SHP77 treated with DMSO at 0.1 percent for 48 hours (cell line): Measurements from ENCODE around the gene IFRD2.
"Not testable (repeated sequence)": the region's sequence is repeated elsewhere in the genome, so short reads cannot be mapped to it uniquely, and the experiment has no call there.

Experiments
- DNase-seq: peaks from one replicate; lab custom pipeline; 2025; lab: John Stamatoyannopoulos, UW

IFRD2 gene

GRCh38 chr3:50268276-50268675 is 24.0 kb downstream of the IFRD2 start:
- no peak for DNase-seq

DNA sequence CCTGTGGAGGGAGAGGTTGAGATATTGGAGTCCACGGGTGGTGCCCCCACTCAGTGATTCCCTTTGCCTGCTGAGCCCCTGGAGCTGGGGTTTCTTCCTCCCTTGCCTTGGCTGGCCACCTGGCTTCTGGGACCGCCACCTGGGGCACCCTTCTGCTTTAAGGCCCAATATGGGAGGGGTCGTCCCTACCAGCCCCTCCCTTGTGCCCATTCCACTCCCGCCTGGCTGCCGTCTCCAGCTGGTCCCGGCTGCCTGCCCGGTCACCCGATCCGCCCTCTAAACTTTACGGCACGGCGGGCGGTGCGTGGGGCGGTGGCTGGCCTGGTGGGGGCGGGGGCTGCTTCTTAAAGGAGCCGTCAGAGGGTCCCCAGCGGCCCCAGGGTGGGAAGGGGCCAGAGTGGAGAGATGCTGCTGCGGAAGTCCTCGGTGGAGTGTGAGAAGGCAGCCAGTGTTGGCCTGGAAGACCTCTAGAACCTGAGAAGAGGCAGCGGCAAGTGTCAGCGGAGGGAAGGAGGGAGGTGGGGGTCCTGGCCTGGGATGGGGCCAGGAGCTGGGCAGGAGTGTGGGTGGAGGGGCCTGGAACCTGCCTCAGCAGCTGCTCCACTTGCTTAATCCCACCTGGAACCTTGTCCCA is 24.8 kb downstream of the IFRD2 start:
- DNase-seq, result no peak

GRCh38 chr3:50266836-50267235 is 25.4 kb downstream of the IFRD2 start:
- DNase-seq, result no peak

- DNase-seq, result no peak
These were observed 26.2 kb downstream of the IFRD2 start for GRCh38 chr3:50266017-50266416.

DNA sequence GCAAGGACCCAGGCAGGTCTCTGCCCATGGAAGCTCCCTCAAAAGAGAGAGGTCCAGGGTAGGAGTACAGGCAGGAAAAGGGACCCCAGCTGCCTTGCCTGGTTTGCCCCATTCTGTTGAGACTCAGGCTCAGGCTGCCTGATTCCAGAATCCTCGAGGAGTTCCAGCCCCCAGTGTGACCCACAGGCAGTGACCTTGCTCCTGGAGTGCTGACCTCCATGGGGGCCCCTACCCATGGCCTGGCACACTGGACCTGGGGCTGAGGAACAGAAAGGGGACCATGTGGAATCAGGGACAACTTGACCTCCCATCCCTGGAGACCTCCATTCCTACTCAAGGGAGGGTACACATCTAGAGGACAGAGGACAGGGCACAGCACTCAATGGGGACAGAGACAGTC is 26.7 kb downstream of the IFRD2 start:
- no peak for DNase-seq

DNA sequence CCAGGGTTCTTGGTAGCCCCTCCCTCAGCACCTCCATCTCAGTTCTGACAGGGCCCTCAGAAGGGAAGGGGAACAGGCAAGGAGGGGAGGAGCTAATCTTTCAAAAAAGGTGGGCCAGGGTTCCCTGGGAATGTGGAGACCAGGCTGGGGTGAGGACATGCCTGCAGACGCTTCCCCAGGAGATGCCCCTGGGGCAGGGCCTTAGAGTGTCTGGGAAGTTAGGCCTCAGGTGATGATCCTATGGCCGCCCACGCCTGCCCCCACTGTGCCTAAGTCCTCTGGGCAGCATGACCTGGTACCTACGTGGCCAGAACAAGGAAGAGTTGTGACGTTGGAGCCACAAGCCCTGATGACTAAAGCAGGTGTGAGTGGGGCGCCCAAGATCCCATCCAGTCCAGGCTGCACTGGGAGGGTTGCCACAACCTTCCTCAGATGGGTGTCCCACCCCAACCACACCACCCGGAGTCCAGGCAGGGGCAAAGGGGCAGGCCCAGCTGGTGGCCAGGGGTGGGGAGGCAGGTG is 27.2 kb downstream of the IFRD2 start:
- no peak for DNase-seq

GRCh38 chr3:50264383-50264963 is 27.8 kb downstream of the IFRD2 start:
- no peak for DNase-seq

GRCh38 chr3:50263478-50264382 is 28.5 kb downstream of the IFRD2 start:
- no peak for DNase-seq

DNA sequence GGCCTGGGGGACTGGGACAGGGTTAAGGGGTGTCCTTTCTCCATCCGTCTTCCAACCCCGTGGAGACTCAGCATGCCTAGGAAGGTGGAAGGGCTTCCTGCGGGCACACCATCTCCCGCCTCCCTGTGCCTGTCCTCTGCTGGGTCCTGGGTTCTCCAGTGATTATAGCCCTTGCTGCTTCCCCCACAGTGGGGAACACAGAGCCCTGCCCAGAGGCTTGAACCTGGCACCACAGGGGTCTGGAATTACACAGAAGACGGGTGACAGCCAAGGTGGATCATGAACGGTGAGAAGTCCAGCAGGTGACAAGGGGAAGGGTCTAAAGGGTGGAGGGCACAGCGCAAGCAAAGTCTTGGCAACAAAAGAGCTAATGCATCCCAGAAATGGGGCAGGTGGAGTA is 29.5 kb downstream of the IFRD2 start:
- no peak for DNase-seq

GRCh38 chr3:50262200-50262599 is 30.0 kb downstream of the IFRD2 start:
- DNase-seq, result not testable (repeated sequence)

- DNase-seq, result no peak
These were observed 30.7 kb downstream of the IFRD2 start for GRCh38 chr3:50261505-50261904.

DNA sequence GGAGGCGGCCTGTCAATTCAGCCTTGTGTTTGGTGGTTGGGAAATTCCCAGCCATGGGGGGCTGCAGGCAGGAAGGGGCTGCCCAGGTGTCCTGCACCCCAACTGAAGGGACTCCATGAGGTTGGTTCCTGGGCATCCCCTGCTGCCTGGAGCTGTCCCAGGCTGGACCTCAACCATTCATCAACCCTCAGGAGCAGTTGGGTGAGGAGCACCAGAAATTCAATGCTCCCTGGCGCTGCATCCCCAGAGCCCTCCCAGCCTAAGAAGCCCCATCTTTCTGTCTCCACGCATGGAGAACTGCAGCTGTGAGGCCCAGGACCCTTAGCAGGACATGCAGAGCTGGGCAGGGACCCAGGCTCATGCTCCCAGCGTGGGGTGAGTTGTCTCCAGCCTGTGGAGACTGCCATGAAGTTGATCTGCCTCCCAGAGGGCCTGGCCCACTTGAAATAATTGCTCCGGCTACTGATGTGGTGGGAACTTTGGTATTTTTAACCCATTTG is 31.2 kb downstream of the IFRD2 start:
- DNase-seq, result no peak

- peak; percentile 47 for DNase-seq
These were observed 31.9 kb downstream of the IFRD2 start for GRCh38 chr3:50260027-50260941.

DNA sequence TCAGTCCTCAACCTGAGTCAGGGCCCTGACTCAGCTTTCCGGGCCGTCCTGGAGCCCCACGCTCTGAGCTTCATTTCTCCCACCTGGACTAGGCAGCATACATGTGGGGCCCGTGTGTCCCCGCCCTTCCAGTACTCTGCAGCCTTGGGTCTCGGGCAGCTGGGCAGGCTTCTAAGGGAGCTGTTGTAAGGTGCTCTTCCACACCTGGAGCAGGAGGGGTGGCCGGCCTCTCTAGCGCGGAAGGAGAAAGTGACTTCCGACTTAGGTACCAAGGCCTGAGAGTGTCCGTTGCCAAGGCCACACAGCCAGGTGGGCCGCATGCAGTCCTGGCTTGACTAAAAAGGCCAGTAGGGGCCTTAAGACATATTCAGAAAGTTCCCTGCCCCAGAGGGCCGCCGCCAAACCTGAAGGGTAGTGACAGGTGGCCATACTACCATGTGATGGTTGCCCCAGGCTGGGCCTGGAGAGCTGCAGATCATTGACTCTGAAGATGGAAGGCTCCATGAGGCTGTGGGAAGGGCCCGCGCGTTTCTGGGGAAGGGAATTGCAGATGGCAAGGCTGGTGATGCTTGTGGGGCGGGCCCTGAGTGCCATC is 32.7 kb downstream of the IFRD2 start:
- DNase-seq, result no peak

DNA sequence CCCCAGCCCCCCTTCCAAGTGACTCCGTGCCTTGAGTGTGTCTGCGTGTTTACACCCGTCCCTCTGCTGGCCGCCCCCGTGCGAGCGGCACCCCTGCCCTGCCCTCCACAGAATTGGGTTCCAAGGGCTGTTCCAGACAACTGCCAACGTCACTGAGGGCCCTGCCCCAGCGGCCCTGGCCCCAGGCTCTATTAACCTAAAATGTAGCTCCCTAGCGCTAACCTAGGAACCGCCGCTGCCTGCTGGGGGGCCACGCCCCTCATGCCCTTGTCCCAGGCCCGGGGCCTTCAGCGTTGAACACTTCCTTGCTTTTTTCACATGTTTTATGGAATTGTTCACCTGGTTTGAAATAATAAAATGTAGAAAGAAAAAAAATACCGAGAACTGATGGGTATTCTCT is 33.2 kb downstream of the IFRD2 start:
- DNase-seq, result no peak

- DNase-seq, result no peak
These were observed 34.1 kb downstream of the IFRD2 start for GRCh38 chr3:50258029-50258680.

DNA sequence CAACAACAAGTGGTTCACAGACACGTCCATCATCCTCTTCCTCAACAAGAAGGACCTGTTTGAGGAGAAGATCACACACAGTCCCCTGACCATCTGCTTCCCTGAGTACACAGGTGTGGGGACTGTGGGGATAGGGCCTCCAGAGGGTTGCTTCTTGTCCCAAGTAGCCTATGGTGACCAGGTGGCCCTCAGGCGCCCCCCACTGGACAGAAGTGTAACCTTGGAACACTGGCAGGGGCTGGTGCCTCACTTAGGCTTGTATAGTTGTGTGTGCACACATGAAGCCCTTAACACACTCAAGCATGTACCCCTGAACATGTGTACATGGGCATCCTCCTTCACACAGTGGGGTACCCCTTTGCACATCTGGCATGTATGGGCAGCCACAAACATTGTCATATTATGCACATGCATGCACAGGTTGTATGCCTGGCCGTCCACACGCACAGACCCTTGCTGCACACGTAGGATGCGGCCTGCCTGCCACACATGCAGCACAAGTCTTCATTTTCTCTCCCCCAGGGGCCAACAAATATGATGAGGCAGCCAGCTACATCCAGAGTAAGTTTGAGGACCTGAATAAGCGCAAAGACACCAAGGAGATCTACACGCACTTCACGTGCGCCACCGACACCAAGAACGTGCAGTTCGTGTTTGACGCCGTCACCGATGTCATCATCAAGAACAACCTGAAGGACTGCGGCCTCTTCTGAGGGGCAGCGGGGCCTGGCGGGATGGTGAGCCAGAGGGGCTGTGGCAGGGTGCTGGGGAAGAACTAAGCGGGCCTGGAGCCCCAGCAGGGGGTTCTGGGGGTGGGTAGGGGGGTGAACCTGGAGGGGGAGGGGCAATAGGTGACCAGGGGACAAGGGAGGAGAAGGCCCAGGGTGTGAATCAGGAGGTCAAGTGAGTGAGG is 35.0 kb downstream of the IFRD2 start:
- no peak for DNase-seq

DNA sequence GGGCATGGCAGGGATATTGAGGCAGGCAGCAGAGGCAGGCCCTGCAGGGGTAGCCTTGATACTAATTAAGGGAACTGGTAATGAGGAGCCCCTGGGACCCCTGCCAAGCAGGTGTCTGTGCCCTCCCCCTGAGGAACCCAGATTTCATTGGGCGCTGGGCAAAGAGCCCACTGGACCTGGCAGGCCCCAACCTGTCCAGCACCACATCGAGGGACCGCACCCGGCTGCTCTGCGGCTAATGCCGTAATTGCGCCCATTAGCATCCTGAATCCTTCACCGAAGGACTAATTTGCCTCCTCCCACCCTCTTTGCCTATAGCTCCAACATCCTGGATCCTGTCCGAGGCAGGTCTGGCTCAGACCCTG is 37.0 kb downstream of the IFRD2 start:
- DNase-seq, result no peak

- no peak for DNase-seq
These were observed 37.5 kb downstream of the IFRD2 start for GRCh38 chr3:50254577-50255250.
